Nephron progenitor cell (in vitro differentiated cells): ENCODE data around the gene UBXN6.

Experiments used
- DNase-seq: peaks from one replicate; pipeline ENCODE4 v3.0.0; 2021
- H3K27ac Mint-ChIP-seq: 2 replicates; pipeline ENCODE4 v1.8.0; 2021; ENCODE audit warnings: mild to moderate bottlenecking, moderate library complexity, mixed read lengths
- H3K27me3 Mint-ChIP-seq: 2 replicates; pipeline ENCODE4 v1.8.0; 2021; ENCODE audit warnings: mild to moderate bottlenecking, low read depth, mixed read lengths; ENCODE audit not compliant: poor library complexity
- H3K36me3 Mint-ChIP-seq: 2 replicates; pipeline ENCODE4 v1.8.0; 2021; ENCODE audit warnings: low read depth, mixed read lengths
- H3K4me1 Mint-ChIP-seq: 2 replicates; pipeline ENCODE4 v1.8.0; 2021; ENCODE audit warnings: mixed read lengths
- H3K4me3 Mint-ChIP-seq: 2 replicates; pipeline ENCODE4 v1.8.0; 2021; ENCODE audit warnings: mild to moderate bottlenecking, moderate library complexity, mixed read lengths
- H3K9me3 Mint-ChIP-seq: 2 replicates; pipeline ENCODE4 v1.8.0; 2021; ENCODE audit warnings: mild to moderate bottlenecking, moderate library complexity, mixed read lengths
- CTCF ChIP-seq: fragments of 200-600 bp; sonication (generic); IDR thresholded peaks from 2 replicates; pipeline ENCODE4 v1.5.0; 2021; ENCODE audit warnings: antibody characterized with exemption

The UBXN6 gene

GRCh38 chr19:4414800-4415321 is 42.7 kb downstream of the UBXN6 start:
- TF ChIP-seq CTCF, result no peak
- no peak for DNase-seq
- peak overlapping the region; percentile 95 for H3K27ac Mint-ChIP-seq
- H3K27me3 Mint-ChIP-seq, result no peaks in the 10 kb centered on the region
- peaks cover 54% of the 10 kb centered on the region for H3K36me3 Mint-ChIP-seq
- H3K9me3 Mint-ChIP-seq, result no peaks in the 10 kb centered on the region
- H3K4me3 Mint-ChIP-seq, result peak overlapping the region; percentile 14
- peaks cover 20% of the 10 kb centered on the region for H3K4me1 Mint-ChIP-seq

- Mint-ChIP-seq H3K9me3 (no peaks in the 10 kb centered on the region), H3K36me3 (peaks cover 57% of the 10 kb centered on the region), H3K4me1 (peaks cover 25% of the 10 kb centered on the region), H3K27ac (peak overlapping the region; percentile 95), H3K27me3 (no peaks in the 10 kb centered on the region), H3K4me3 (no peak overlapping the region)
- no peak for DNase-seq
- no peak for TF ChIP-seq CTCF
Observed at GRCh38 chr19:4414144-4414799, 43.3 kb downstream of the UBXN6 start.

- Mint-ChIP-seq H3K36me3 (peaks cover 64% of the 10 kb centered on the region), H3K27me3 (no peaks in the 10 kb centered on the region), H3K4me1 (peaks cover 32% of the 10 kb centered on the region), H3K9me3 (no peaks in the 10 kb centered on the region), H3K4me3 (no peak overlapping the region), H3K27ac (peak overlapping the region; percentile 32)
- DNase-seq, result no peak
- no peak for TF ChIP-seq CTCF
Observed at GRCh38 chr19:4413588-4413987, 44.0 kb downstream of the UBXN6 start.

GRCh38 chr19:4409123-4409933 is 48.3 kb downstream of the UBXN6 start:
- TF ChIP-seq CTCF, result no peak
- Mint-ChIP-seq H3K9me3 (no peaks in the 10 kb centered on the region), H3K4me3 (no peak overlapping the region), H3K4me1 (peaks cover 38% of the 10 kb centered on the region), H3K27ac (peak overlapping the region; percentile 66), H3K27me3 (no peaks in the 10 kb centered on the region), H3K36me3 (peaks cover 61% of the 10 kb centered on the region)
- no peak for DNase-seq

GRCh38 chr19:4406626-4407025 is 51.0 kb downstream of the UBXN6 start:
- no peak overlapping the region for H3K27ac Mint-ChIP-seq
- peaks cover 37% of the 10 kb centered on the region for H3K36me3 Mint-ChIP-seq
- peaks cover 57% of the 10 kb centered on the region for H3K4me1 Mint-ChIP-seq
- TF ChIP-seq CTCF, result no peak
- no peak for DNase-seq
- no peaks in the 10 kb centered on the region for H3K27me3 Mint-ChIP-seq
- no peak overlapping the region for H3K4me3 Mint-ChIP-seq
- no peaks in the 10 kb centered on the region for H3K9me3 Mint-ChIP-seq
